Measurements from ENCODE around the gene SHC4. TPM values are rescaled to one million over a fixed set of nuclear protein-coding genes. Genes with fewer than 3 reads are reported as not detected.
"Not testable (repeated sequence)": the region's sequence is repeated elsewhere in the genome, so short reads cannot be mapped to it uniquely, and the experiment has no call there.

SHC4 gene
- total RNA-seq, 1 donor from 2014 or later: 1.1 TPM

DNA sequence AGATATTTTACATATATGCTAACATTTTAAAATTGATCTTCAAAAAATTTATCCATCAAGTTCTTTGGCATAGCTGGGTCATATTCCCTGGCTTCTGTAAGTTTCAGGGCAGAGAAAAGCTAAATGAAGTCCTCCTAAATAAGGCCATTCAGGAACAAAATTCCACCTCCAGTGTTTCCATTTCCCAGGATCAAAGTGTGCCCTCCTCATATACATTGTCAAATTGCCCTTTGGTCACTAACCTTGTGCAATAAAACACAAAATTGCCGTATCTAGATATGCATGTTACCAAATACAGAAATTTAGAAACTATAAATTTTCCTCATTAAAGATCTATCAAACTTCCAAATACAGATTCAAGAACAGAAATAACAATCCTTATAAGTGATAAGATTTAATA is 163.5 kb downstream of the SHC4 start:
- DNase-seq (ENCODE audit: low read depth): no peak

DNA sequence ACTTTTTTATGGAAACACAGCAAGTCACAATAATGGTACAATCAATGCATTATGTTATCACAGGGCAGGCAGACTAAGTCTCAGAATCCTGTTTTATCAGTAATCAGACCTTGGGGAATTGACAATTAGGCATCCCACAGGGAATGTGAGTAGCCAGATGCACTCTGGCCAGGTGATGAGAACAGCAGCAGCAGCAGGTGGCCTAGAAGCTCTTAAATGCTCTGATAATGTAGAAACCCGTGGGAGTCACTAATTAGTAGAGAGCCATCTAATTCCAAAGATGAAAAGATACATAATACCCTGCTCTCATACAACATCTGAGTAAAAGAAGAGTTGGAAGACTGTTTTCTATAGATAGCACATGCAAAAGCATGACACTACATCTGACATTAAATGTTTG is 165.4 kb downstream of the SHC4 start:
- no peak for DNase-seq (ENCODE audit: low read depth)

GRCh38 chr15:48796930-48797329 is 166.8 kb downstream of the SHC4 start:
- no peak for DNase-seq (ENCODE audit: low read depth)

- DNase-seq (ENCODE audit: low read depth): no peak
Measured at GRCh38 chr15:48796521-48796920, 167.2 kb downstream of the SHC4 start.

GRCh38 chr15:48795901-48796300 is 167.8 kb downstream of the SHC4 start:
- no peak for DNase-seq (ENCODE audit: low read depth)

DNA sequence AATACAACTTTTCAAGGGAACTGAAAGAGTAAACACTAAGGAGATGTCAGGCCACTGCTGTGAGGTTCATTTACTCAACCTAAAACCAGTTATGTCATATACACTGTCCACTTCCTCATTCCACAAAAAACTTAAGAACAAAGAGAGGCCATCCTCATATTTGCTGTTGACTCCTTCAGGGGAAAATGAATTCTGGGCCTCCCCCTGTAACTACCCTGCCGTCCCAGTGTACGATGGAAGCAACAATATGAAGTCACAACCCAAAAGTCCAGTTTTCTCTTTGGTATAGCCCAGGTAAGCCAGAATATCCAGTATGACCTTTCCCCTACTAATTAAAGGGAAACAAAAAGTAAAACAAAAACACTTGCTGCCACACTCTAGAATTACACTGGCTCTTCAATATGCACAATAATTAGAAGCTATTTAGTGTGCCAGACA is 169.0 kb downstream of the SHC4 start:
- DNase-seq (ENCODE audit: low read depth): no peak

- DNase-seq (ENCODE audit: low read depth): no peak
Measured at GRCh38 chr15:48792408-48792807, 171.3 kb downstream of the SHC4 start.

- DNase-seq (ENCODE audit: low read depth): not testable (repeated sequence)
Measured at GRCh38 chr15:48790466-48791115, 173.1 kb downstream of the SHC4 start.

DNA sequence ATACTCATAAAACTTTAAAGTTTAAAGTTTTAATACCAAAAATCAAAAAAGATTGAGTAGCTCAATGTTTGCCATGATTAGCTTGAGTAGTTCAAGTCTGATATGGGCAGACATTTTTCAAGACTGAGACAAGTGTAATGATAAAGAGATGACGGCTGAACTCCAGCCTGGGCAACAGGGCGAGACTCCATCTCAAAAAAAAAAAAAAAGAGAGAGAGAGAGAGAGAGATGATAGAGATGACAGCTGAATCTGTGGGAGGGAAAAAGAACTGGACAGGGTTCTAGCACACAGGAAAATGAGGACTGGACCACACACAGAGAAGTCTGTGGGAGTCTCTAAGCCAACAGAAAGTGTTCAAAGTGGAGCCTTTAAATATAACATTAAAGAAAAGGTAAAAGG is 178.0 kb downstream of the SHC4 start:
- no peak for DNase-seq (ENCODE audit: low read depth)

- DNase-seq (ENCODE audit: low read depth): no peak
Measured at GRCh38 chr15:48785195-48785594, 178.5 kb downstream of the SHC4 start.

GRCh38 chr15:48784756-48785155 is 179.0 kb downstream of the SHC4 start:
- DNase-seq (ENCODE audit: low read depth): no peak

GRCh38 chr15:48782911-48783310 is 180.8 kb downstream of the SHC4 start:
- no peak for DNase-seq (ENCODE audit: low read depth)

DNA sequence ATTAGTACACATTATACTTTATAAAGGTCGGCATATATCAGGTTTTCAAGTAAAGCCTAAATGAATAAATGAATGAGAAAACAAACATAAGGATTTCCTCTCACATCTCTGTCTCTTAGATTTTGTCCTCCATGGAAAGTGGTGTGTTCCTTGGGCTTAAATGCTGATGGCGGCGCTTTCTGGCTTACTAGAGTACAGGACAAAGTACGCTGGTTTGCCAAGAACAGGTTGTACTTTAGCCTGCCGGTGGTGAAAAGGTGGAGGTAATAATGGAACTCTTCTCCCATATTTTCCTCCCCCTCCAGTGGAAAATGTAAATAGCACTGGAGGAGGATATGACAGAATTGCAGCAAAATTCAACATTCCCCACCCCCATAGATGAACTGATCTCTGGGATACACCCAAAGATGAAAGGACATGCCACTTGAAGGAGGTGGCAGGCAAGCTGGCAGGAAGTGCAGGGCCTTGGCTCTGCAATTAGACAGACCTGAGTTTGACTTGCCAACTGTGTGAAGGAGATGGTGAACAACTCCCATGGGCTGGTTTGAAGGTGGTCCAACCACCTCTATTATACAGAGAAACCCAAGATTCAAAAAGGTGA is 182.1 kb downstream of the SHC4 start:
- DNase-seq (ENCODE audit: low read depth): no peak

DNA sequence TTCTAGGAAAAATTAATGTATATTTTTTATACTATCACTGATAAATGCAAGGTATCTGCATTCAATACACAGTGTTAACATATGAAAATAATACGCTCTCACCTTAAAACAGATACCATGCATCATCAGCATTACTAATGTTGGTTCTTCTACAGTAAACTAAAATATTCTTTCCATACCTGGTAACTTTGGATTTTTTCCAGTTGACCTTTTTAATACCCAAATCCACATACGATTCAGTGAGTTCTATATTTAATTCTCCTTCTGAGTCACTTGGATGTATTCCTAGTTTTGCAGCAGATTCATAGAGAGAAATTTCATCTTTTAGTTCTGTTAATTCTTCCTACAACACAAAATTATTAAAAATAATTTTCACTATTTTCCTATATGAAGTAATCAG is 182.7 kb downstream of the SHC4 start:
- DNase-seq (ENCODE audit: low read depth): no peak

- no peak for DNase-seq (ENCODE audit: low read depth)
Measured at GRCh38 chr15:48778331-48778730, 185.4 kb downstream of the SHC4 start.

DNA sequence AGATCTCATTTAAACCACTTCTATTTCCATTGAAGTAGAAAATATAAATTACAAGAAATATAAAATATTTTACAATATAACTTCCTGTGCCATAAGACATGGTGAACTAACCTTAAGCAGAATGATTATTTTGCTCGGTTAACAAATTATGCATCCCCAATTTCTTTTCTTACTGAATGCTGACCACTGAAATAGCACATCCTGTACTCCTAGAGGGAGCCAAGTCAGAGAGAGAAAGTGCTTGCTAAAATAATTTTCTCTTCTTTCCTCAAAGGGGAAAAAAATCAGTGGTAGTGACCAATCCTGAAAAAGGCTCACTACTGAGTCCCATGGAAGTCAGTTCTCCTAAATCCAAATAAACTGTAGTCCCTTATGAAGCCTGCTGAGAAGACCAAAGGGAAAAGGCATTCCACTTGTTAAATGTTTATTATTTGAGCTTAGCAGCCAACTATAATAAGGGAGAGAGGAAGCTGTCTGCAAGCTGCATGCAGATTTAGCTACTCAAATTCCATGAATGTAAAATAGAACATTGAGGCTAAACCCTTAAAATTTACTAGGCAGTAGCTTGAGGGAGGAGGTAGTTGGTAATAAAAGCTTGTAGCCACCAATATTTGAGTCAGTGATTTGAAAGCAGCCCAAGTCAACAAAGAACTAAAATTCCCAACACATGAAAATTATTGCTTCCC is 185.9 kb downstream of the SHC4 start:
- DNase-seq (ENCODE audit: low read depth): no peak

GRCh38 chr15:48775546-48775945 is 188.2 kb downstream of the SHC4 start:
- no peak for DNase-seq (ENCODE audit: low read depth)

- DNase-seq (ENCODE audit: low read depth): no peak
Measured at GRCh38 chr15:48774484-48774883, 189.2 kb downstream of the SHC4 start.

Measured in myocyte (in vitro differentiated cells).